SU-DHL-6 (cell line): Measurements from ENCODE around the gene ANKRD28.

Experiments used
- H2AFZ ChIP-seq: fragments of 200-600 bp; sonication (generic); 2 replicates; pipeline ENCODE4 v1.6.1; 2014; ENCODE audit warnings: low read depth, mild to moderate bottlenecking, moderate library complexity, mixed read lengths, antibody characterized with exemption, low read length; ENCODE audit not compliant: severe bottlenecking
- H3F3A ChIP-seq: fragments of 200-600 bp; shearing (Covaris generic); 2 replicates; pipeline ENCODE4 v1.6.0; 2016; ENCODE audit warnings: antibody characterized with exemption, mild to moderate bottlenecking; ENCODE audit not compliant: insufficient read depth
- H3K27ac ChIP-seq: fragments of 200-600 bp; sonication (generic); 2 replicates; pipeline ENCODE4 v1.5.1; 2016; ENCODE audit warnings: low read depth, mild to moderate bottlenecking, low read length, moderate library complexity, mixed read lengths
- H3K27me3 ChIP-seq: fragments of 200-600 bp; sonication (generic), shearing (Covaris generic); 2 replicates; pipeline ENCODE4 v1.6.0; 2014; ENCODE audit warnings: mild to moderate bottlenecking, low read length
- H3K36me3 ChIP-seq: fragments of 200-600 bp; sonication (generic); 2 replicates; pipeline ENCODE4 v1.6.1; 2014; ENCODE audit warnings: mild to moderate bottlenecking, low read length, mixed read lengths
- H3K4me2 ChIP-seq: fragments of 300-600, 200-600 bp; shearing (Covaris generic), sonication (generic); 2 replicates; pipeline ENCODE4 v1.6.0; 2014; ENCODE audit warnings: low read length, low read depth, mild to moderate bottlenecking; ENCODE audit not compliant: poor library complexity, severe bottlenecking
- H3K4me3 ChIP-seq: fragments of 200-600 bp; sonication (generic); 2 replicates; pipeline ENCODE4 v1.5.1; 2014; ENCODE audit warnings: antibody characterized with exemption, low read length, mild to moderate bottlenecking, mixed read lengths; ENCODE audit not compliant: insufficient read depth, poor library complexity, severe bottlenecking
- H3K79me2 ChIP-seq: fragments of 200-600 bp; sonication (generic); 2 replicates; pipeline ENCODE4 v1.6.1; 2014; ENCODE audit warnings: mild to moderate bottlenecking, low read length, moderate library complexity; ENCODE audit not compliant: insufficient read depth
- H3K9ac ChIP-seq: fragments of 200-600 bp; sonication (generic); 2 replicates; pipeline ENCODE4 v1.7.0; 2014; ENCODE audit warnings: mild to moderate bottlenecking, low read length
- H3K9me2 ChIP-seq: fragments of 200-600 bp; sonication (generic); replicated peaks from 2 replicates; pipeline ENCODE4 v1.6.1; 2014; ENCODE audit warnings: low read length; ENCODE audit not compliant: insufficient read depth
- H3K9me3 ChIP-seq: fragments of 200-600 bp; sonication (generic); 2 replicates; pipeline ENCODE4 v1.6.1; 2014; ENCODE audit warnings: low read length, mixed read lengths; ENCODE audit not compliant: insufficient read depth
- H4K20me1 ChIP-seq: fragments of 200-600 bp; sonication (generic); 2 replicates; pipeline ENCODE4 v1.6.1; 2014; ENCODE audit warnings: low read depth, mild to moderate bottlenecking, antibody characterized with exemption, low read length, moderate library complexity, mixed read lengths
- CTCF ChIP-seq: fragments of 200-600 bp; sonication (generic); IDR thresholded peaks from one replicate; pipeline ENCODE4 v1.5.1; 2017; ENCODE audit warnings: antibody characterized with exemption, mild to moderate bottlenecking, low read length, moderate library complexity; ENCODE audit not compliant: insufficient read depth, poor library complexity, severe bottlenecking
- EZH2phosphoT487 ChIP-seq: fragments of 200-600 bp; sonication (generic), shearing (Covaris generic); conservative IDR thresholded peaks from 2 replicates; pipeline ENCODE4 v1.6.1; 2018; ENCODE audit warnings: mild to moderate bottlenecking, antibody characterized with exemption, low read length, moderate library complexity, mixed read lengths

ANKRD28 gene

GRCh38 chr3:15667484-15667883 is 130.3 kb downstream of the ANKRD28 start:
- no peaks in the 10 kb centered on the region for H3K9me3 ChIP-seq
- H3K9me2 ChIP-seq, result no peaks in the 10 kb centered on the region
- H3K4me3 ChIP-seq, result no peak overlapping the region
- H3K4me2 ChIP-seq, result no peak overlapping the region
- no peaks in the 10 kb centered on the region for H3K27me3 ChIP-seq
- no peak overlapping the region for H2AFZ ChIP-seq
- no peak overlapping the region for H3K9ac ChIP-seq
- H3F3A ChIP-seq, result no peaks in the 10 kb centered on the region
- no peaks in the 10 kb centered on the region for H4K20me1 ChIP-seq
- H3K36me3 ChIP-seq, result peaks cover 16% of the 10 kb centered on the region; the same call in 1 of the 2 replicates
- no peaks in the 10 kb centered on the region for H3K79me2 ChIP-seq
- TF ChIP-seq EZH2phosphoT487 (no peak), CTCF (no peak)
- H3K27ac ChIP-seq, result no peak overlapping the region

- Histone ChIP-seq H3K4me2 (no peak overlapping the region), H4K20me1 (no peaks in the 10 kb centered on the region), H3K79me2 (no peaks in the 10 kb centered on the region), H3K27ac (no peak overlapping the region), H3K9ac (no peak overlapping the region), H2AFZ (no peak overlapping the region), H3K27me3 (no peaks in the 10 kb centered on the region), H3K4me3 (no peak overlapping the region), H3K9me3 (no peaks in the 10 kb centered on the region), H3F3A (no peaks in the 10 kb centered on the region), H3K9me2 (no peaks in the 10 kb centered on the region), H3K36me3 (peaks cover 16% of the 10 kb centered on the region; the same call in 1 of the 2 replicates)
- TF ChIP-seq EZH2phosphoT487, result no peak
- TF ChIP-seq CTCF, result no peak
Observed at GRCh38 chr3:15666277-15666676, 131.5 kb downstream of the ANKRD28 start.

GRCh38 chr3:15665510-15666150 is 132.1 kb downstream of the ANKRD28 start:
- no peak overlapping the region for H2AFZ ChIP-seq
- TF ChIP-seq EZH2phosphoT487 (no peak), CTCF (no peak)

More at GRCh38 chr3:15665510-15666150, 132.1 kb downstream of the ANKRD28 start:
- Histone ChIP-seq H3K27me3 (no peaks in the 10 kb centered on the region), H3K27ac (no peak overlapping the region), H3K9me2 (no peaks in the 10 kb centered on the region), H3K9me3 (no peaks in the 10 kb centered on the region), H3K4me3 (no peak overlapping the region), H4K20me1 (no peaks in the 10 kb centered on the region), H3K79me2 (no peaks in the 10 kb centered on the region), H3K4me2 (no peak overlapping the region), H3K9ac (no peak overlapping the region), H3K36me3 (peaks cover 16% of the 10 kb centered on the region; the same call in 1 of the 2 replicates), H3F3A (no peaks in the 10 kb centered on the region)
